Placental epithelial cell (primary cell): Measurements from ENCODE around the gene HELQ. TPM values are rescaled to one million over a fixed set of nuclear protein-coding genes. Genes with fewer than 3 reads are reported as not detected.

Experiments used
- small RNA-seq: library from RNA; depleted of rRNA; stranded (forward); fragments of <200 nt; gene quantifications from one replicate; pipeline ENCODE3, GENCODE V24; 2012
- total RNA-seq: library from RNA; depleted of rRNA; stranded (reverse); fragments of >200 nt; gene quantifications from 2 replicates; pipeline ENCODE4 v1.2.3, GENCODE V29; 2012

Gene HELQ, protein sequence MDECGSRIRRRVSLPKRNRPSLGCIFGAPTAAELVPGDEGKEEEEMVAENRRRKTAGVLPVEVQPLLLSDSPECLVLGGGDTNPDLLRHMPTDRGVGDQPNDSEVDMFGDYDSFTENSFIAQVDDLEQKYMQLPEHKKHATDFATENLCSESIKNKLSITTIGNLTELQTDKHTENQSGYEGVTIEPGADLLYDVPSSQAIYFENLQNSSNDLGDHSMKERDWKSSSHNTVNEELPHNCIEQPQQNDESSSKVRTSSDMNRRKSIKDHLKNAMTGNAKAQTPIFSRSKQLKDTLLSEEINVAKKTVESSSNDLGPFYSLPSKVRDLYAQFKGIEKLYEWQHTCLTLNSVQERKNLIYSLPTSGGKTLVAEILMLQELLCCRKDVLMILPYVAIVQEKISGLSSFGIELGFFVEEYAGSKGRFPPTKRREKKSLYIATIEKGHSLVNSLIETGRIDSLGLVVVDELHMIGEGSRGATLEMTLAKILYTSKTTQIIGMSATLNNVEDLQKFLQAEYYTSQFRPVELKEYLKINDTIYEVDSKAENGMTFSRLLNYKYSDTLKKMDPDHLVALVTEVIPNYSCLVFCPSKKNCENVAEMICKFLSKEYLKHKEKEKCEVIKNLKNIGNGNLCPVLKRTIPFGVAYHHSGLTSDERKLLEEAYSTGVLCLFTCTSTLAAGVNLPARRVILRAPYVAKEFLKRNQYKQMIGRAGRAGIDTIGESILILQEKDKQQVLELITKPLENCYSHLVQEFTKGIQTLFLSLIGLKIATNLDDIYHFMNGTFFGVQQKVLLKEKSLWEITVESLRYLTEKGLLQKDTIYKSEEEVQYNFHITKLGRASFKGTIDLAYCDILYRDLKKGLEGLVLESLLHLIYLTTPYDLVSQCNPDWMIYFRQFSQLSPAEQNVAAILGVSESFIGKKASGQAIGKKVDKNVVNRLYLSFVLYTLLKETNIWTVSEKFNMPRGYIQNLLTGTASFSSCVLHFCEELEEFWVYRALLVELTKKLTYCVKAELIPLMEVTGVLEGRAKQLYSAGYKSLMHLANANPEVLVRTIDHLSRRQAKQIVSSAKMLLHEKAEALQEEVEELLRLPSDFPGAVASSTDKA
- 13.0 and 18.1 TPM in 2 replicates for total RNA-seq

DNA sequence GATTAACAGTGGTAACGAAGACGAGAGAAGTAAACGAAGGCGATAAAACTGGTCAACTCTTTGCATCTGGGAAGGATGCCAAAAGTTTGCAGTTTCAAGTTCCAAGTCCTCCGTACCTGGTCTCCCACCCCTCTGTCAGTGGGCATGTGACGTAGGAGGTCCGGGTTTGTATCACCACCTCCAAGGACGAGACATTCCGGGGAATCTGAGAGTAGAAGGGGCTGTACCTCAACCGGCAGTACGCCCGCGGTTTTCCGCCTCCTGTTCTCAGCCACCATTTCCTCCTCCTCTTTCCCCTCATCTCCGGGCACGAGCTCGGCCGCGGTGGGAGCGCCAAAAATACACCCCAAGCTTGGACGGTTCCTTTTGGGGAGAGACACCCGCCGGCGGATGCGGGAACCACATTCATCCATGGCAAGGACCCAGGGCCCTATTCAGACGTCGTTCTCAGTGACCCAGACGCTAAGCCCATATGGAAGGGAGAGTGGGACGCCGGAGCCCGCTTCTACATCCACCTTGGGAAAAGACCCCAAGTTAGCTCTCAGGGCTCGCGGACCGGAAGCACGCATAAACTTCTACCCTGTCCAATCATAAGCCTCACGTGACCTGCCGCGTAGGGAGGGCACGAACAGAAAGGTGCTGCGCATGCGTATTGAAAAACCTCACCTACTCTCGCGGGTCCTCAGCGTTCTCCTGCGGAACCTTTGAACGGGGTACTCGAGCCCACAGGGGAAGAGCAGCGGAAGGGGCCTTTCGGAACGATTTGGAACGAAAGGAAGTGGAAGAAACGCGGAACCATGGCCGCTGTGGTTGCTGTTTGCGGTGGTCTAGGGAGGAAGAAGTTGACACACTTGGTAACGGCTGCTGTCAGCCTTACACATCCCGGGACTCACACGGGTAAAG lies at the start of gene HELQ, which contains the start of gene MRPS18C:
TSS of gene HELQ (minus strand) at position 543 of the 903 bp plus-strand sequence. CDS start at position 413, 130 bp downstream.
TSS of gene MRPS18C (plus strand) at position 778 of the 903 bp plus-strand sequence. CDS start at position 798, 20 bp downstream.

DNA sequence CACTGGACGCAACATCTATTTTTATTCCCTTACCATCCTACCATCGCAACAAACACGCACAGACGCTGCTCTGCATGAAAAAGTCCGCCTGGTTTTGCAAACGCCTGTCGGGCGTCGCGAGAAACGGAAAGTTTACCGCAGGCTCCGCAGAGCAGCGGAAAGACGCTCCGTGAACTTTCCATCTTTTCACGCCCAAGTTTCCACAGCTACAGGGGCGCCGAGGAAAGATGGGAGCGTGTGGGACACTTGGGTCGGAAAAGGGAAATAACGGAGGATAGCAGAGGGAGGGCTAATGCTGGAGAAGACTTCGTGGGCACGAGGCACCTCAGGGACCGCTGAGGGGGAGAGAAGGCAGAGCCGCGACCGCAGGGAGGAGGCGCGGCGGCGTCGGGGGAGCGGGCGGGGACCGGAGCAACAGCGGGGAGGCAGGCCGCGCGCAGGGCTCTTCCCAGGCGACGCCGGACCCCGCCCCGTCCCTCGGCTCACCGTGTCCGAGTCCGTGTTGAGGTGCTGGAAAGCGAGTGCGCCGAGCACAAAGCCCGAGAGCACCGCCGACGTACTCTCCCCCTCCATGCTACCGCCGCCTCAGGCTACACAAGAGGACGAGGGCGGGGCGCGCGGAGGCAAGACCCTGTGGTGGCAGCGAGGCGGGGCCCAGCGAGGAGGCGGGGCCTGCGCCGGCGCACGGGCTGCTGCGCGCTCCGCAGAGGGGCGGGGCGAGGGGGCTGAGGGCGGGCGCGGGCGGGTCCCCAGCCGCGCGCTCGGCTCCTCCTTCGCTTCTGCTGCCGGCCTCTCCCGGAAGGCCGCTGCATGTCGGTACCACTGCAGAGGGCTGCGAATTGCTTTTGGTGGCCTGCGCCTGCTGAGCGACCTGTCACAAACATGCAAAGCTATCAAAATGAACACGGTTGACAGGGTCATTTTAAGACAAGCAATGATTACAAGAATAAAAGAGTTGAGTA lies 29.2 kb upstream of the HELQ start, which contains the start of gene ABRAXAS1:
TSS of gene ABRAXAS1 (minus strand) at position 601 of the 962 bp plus-strand sequence. CDS start at position 573, 28 bp downstream.

Small RNAs within 50 kb of the gene (small RNA-seq; reads per million reads assigned to genes)
- gene AC114781.5, result not detected

Other genes starting within 250 kb of the HELQ start
- gene COQ2, start 171.0 kb downstream of the HELQ start, total RNA-seq, result 13.0 and 17.1 TPM in 2 replicates
- gene HPSE, start 121.0 kb downstream of the HELQ start, total RNA-seq, result 4.2 and 11.0 TPM in 2 replicates
- gene MRPS18C, start 235 bp upstream of the HELQ start, total RNA-seq, result 12.2 and 19.8 TPM in 2 replicates
- 9.9 and 19.2 TPM in 2 replicates for gene ABRAXAS1, start 29.3 kb upstream of the HELQ start, total RNA-seq
- gene GPAT3, start 80.3 kb upstream of the HELQ start, total RNA-seq, result 1.7 and 2.4 TPM in 2 replicates